T follicular helper cell (primary cell): Measurements from ENCODE around the gene ECPAS.
A peak's percentile ranks its signal among the peaks of the same experiment; 100 is the strongest.
"Not testable (repeated sequence)": the region's sequence is repeated elsewhere in the genome, so short reads cannot be mapped to it uniquely, and the experiment has no call there.

ENCODE experiments used
- DNase-seq: peaks from one replicate; pipeline ENCODE4 v3.0.0-alpha.2; 2020; ENCODE audit warnings: low read depth
- total RNA-seq, 2 experiments: gene quantifications; one replicate each; lab custom pipeline; 2026; lab: John Stamatoyannopoulos, UW

ECPAS gene
- total RNA-seq, result 243 to 331 reads per million in 2 experiments

GRCh38 chr9:111483858-111484571 lies at the start of gene ECPAS:
TSS of gene ECPAS (minus strand) at chr9:111484383. CDS start at chr9:111472918, 11,465 bp downstream.
- DNase-seq, result peak; percentile 47

- DNase-seq, result no peak
Measured at GRCh38 chr9:111533099-111533790, 49.1 kb upstream of the ECPAS start.

GRCh38 chr9:111531716-111532115 lies 47.5 kb upstream of the ECPAS start:
- DNase-seq, result no peak

GRCh38 chr9:111529787-111530186 lies 45.6 kb upstream of the ECPAS start:
- no peak for DNase-seq

- no peak for DNase-seq
Measured at GRCh38 chr9:111527347-111527746, 43.2 kb upstream of the ECPAS start.

- peak; percentile 74 for DNase-seq
Measured at GRCh38 chr9:111525056-111525977, 41.1 kb upstream of the ECPAS start, which contains the start of gene ZNF483. TSS of gene ZNF483 (plus strand) at chr9:111525179. CDS start at chr9:111527396, 2,217 bp downstream.

- no peak for DNase-seq
Measured at GRCh38 chr9:111524731-111525055, 40.5 kb upstream of the ECPAS start.

- DNase-seq, result no peak
Measured at GRCh38 chr9:111516061-111516465, 31.9 kb upstream of the ECPAS start.

- no peak for DNase-seq
Measured at GRCh38 chr9:111514967-111515366, 30.8 kb upstream of the ECPAS start.

- DNase-seq, result not testable (repeated sequence)
Measured at GRCh38 chr9:111511581-111511980, 27.4 kb upstream of the ECPAS start.

- DNase-seq, result no peak
Measured at GRCh38 chr9:111502506-111502905, 18.3 kb upstream of the ECPAS start.

GRCh38 chr9:111501648-111502047 lies 17.5 kb upstream of the ECPAS start:
- DNase-seq, result no peak

- DNase-seq, result no peak
Measured at GRCh38 chr9:111501005-111501562, 16.9 kb upstream of the ECPAS start.

GRCh38 chr9:111497196-111497595 lies 13.0 kb upstream of the ECPAS start:
- DNase-seq, result not testable (repeated sequence)

GRCh38 chr9:111484572-111484894 lies 350 bp upstream of the ECPAS start:
- DNase-seq, result no peak

GRCh38 chr9:111483439-111483857 lies 735 bp downstream of the ECPAS start:
- DNase-seq, result peak; percentile 33

GRCh38 chr9:111482694-111483438 lies 1.3 kb downstream of the ECPAS start:
- DNase-seq, result peak; percentile 29

GRCh38 chr9:111481885-111482636 lies 2.1 kb downstream of the ECPAS start:
- DNase-seq, result no peak

GRCh38 chr9:111477677-111478076 lies 6.5 kb downstream of the ECPAS start:
- no peak for DNase-seq

- no peak for DNase-seq
Measured at GRCh38 chr9:111475195-111475594, 9.0 kb downstream of the ECPAS start.

- no peak for DNase-seq
Measured at GRCh38 chr9:111474385-111474784, 9.8 kb downstream of the ECPAS start.
